ENCODE data around the gene MYO5B. TPM values are rescaled to one million over a fixed set of nuclear protein-coding genes. Genes with fewer than 3 reads are reported as not detected.

MYO5B gene
- total RNA-seq, 1 donor from 2014 or later: under 0.01 TPM

DNA sequence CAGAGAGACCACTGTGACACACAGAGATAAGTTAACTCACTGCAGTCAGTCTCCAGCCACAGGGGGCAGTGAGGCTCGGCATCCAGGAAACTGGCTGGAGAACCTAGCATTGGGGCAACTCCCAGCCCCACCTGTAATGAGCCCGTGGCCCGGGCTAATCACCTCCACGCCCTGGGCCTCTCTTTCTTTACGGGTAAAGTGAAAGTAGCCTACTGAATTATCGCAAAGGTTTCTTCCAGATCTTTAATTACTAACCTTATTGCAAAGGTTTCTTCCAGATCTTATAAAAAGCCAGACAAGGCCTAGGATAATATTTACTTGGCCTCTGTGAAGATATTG, 336.0 kb downstream of the MYO5B start:
- no peak for DNase-seq (ENCODE audit: low read depth in 2 of 2)

DNA sequence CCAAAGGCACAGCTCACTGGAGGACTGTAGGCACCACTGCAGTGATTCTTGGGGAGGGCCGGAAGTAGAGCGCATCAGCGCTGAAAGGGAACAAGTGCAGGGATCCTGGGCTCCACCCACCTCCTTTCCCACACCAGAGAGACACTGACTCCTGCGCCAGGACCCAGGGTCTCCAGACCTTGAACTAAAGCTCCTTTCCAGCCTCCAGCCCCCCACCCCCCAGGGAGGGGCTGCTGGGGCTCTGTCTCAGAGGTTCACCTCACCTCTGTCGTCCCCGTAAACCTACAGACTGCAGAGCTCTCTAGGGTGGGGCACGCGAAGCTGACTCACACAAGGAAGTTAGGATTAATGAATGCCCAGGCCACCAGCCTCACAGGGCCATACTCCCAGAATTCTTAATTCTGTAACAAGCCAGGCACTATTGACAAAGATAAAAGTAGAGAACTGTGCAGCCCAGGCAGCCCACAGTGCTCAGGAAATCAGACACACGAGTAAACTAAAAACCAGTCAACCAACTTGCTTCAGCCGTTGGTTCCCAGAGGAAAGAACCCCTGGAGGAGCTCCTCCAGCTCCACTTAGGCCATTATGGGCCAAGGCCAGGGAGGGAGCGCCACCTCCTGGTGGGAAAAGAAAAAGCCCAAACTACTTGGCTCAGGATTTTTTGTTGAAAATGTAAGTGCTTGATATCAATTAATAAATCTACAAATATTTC, 336.5 kb downstream of the MYO5B start:
- peak; percentile 79 to 82 for DNase-seq (ENCODE audit: low read depth in 2 of 2)

DNA sequence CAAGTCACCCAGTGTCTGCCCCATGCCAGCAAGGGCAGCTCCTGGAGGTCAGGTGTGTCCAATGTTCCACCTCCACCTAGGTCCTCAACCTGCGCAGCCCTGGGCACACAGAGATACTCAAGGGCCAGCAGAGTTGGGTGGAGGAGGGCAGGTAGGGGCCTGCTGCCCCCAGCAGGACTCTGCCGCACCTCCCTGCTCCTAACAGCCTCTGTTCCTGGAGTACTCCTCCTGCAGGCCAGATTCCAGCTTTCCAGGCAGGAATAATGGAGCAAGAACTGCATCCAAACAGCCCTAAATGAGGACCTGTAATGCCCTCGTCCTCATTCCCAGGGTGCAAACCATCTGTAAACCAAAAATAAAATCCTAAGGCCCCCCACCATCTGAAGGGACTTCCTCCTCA, 337.2 kb downstream of the MYO5B start:
- DNase-seq (ENCODE audit: low read depth in 2 of 2): no peak

DNA sequence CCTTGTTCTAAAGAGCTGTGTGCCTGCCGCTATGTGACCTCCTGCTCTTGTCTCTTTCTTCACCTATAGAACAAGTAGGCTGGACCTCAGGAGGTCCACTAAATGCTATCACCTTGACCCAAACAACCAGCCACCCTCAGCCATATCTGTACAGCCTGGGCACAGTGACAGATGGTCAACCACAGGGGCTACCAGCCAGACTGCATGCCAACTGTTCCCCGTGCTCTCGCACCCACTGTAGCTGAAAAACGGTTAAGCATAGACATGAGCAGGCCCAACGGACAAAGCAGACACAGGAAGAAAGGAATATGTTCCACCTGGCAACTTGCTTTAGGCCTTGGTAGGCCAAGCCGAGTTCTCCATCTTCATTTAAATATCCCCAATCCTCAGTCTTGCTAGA, 338.5 kb downstream of the MYO5B start:
- DNase-seq (ENCODE audit: low read depth in 2 of 2): no peak

DNA sequence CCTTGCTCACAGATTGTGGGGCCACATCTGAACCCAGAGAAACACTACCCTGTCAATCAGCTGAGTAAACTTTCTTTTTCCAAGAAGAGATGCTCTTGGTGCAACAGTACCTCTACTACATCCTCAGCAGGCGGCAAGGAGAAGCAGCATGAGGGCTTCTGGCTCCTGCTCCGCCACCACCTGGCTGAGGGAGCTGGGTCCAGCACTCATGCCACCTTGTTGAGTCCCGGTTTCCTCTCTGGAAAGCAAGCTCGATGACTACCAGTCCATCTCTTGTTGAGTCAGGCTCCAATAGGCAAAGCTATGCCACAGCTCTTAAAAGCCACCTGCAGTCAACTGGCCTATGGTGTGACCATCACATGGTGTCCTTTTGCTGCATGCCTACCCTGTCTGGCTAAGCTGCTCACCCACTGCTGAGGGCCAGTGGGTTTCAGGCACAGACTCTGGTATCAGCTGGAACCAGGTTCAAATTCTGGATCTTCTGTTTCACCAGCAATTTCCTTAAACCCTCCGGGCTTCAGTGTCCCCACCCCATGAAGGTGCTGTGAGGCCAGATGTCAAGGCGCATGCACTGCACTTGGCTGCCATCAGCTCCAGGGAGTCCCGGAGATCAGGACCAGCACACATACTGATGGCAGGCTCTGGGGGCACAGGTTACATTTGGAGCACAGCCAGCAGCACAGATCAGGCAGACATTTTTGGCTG, 339.1 kb downstream of the MYO5B start:
- DNase-seq (ENCODE audit: low read depth in 2 of 2): no peak

DNA sequence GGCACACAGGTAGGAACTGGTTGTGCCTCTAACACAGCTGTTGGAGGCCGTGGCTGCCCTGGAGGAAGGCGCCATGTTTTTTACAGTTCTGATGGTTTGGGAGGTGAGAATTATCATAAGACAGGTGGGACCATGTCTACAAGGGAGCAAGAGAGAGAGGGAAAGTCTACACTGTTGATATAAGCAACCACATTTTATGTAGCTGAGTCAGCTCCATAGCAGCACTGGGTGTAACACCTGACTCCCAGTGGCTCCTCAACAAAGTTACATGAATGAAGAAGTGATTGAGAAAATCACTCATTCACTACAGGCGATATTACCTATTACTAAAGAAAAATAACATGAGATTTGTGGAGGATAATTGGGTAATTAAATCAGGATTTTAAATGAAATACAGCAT, 340.3 kb downstream of the MYO5B start:
- DNase-seq (ENCODE audit: low read depth in 2 of 2): no peak

DNA sequence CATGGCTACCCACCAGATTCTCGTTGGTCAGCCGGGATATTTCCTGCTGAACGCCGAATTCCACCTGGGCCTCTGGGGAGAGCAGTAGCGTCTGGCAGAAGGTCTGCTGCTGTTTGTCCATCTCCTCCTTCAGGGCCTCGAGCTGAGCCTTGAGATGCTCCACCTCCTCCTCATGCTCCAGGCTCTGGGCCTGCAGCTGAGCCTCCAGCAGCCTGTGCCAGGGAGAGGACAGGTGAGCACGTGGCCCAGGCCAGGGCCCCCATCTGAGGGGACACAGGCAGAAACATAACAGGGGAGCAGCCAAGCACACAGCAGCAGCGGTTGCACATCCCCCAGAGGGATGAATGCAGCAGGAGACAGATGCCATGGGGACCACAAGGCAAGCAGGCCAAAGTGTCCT, 341.5 kb downstream of the MYO5B start:
- DNase-seq (ENCODE audit: low read depth in 2 of 2): no peak

DNA sequence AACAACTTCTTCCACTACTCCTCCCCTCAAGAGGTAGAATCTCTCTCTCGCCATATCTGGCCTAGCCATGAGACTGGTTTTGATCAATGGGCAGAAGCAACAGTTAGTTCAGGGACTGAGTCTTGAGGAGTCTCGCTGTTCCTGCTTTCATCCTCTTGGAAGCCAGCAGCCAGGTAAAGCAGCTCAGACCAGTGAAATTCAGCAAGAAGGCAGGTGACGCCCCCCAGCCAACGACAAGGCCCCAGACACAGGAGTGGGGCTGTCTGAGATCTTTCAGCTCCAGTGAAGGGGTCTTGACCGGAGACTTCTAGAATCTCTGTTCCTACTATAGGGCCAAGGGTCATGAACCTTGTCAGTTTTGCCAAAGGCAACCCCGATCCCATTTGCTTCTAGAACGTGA, 341.9 kb downstream of the MYO5B start:
- DNase-seq (ENCODE audit: low read depth in 2 of 2): no peak

DNA sequence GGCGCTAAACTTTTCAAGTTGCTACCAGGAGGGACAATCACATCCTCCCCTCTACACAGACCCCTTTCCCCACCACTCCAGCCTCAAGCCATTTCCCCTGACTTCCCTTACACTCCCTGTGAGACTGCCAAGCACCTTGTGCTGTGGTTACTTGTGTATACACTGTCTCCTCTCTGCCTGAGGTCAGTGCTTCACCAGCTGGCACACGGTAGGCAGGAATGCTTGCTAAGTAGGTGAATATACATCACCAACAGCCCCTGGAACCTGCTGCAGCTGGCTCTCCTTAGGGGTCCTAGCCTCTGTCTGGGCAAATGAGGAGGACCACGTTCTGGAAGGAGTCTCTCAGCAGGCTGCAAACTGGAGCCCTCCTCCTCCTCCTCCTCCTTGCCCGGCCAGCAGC, 343.3 kb downstream of the MYO5B start:
- no peak for DNase-seq (ENCODE audit: low read depth in 2 of 2)

DNA sequence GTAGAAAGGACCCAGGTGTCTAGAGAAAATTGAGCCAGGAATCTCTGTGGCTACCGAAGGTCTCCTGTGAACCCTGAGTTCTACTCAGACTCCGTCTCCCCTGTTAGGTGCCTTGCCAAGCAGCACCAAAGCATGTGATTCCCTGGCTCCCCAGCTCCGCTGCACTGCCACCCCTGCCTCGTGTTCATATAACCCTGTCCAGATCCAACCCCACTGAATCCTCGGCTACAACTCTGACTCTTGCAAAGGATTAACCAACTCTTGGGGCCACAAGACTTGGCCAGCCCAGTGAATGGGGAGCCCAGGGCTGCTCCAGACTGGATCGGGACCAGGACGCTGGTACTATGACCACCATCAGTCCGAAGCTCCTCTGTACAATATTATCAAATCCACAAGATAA, 344.3 kb downstream of the MYO5B start:
- DNase-seq (ENCODE audit: low read depth in 2 of 2): no peak

DNA sequence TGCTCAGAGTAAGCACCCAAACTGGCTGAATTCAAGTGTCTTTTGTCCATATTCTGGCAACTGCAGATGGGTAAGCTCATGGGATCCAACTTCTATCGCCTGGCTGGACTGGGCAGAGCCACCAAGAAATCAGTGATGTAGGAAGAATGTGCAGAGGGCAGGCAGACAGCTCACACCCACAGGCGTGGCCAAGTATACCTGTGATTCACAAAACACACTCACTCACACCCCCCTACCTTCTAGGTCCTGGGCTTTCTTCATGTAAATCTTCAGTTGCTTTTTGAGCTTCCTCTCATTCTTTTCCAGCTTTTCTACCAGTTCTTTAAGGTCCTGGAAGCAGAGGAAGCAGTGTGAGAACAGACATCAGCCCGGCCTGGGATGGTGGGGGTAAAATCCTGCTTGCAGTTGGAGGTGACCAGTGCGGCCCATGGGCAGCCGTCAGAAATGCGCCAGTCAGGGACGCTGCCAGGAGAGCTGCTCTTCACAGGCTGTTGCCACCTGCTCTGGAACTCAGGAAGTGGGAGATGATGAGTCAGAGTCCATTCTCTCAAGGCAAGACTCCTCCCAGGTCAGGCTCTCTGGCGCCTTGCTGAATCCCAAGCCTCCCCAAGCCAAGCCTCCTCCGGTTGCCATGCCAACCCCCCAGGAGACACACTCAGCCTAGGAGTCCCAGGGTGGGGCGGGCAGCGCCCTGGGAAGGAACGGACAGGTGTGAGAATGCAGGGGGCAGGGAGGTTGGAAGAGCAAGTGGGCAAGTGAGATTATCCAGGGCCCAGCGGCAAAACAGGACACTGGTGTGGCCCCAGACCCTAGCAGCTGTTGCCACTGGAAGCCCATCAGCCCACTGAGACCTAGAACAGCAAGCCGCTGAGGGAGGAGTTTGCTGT, 345.4 kb downstream of the MYO5B start:
- DNase-seq (ENCODE audit: low read depth in 2 of 2): peak; percentile 20 to 95

DNA sequence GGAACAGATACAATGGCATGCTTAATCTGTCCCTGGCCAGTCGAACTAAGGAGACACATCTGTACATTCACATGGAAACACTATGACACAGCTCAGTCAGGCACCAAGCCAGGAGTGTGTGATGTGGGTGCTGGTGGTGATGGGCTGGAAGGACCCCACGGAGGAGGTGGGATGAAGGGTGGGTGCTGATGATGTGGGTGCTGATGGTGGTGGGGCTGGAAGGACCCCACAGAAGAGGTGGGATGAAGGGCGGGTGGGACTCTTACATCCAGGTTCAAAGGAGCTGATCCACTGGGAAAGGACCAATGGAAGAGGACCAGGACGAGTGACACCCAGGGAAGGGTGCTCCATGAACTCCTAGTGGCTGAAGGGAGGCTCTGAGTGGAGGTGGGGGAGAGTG, 346.8 kb downstream of the MYO5B start:
- no peak for DNase-seq (ENCODE audit: low read depth in 2 of 2)

DNA sequence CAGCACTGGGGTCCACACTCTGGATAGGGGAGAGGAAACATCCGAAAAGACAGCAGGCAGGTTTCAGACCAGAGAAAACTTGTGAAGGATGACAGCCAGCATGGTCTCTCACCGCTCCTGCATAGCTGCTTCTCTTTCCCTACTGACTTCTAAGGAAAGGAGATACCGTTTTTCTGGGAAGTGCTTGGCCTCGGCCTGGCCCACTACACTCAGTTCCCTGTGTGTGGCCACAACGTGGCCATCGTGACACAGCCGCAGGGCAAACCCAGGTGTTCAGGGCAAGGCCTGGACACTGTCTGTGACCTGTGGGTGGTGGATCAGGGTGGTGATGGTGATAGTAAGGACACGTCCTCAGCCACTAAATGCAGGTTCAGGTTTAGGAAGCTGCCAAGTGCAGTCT, 347.4 kb downstream of the MYO5B start:
- no peak for DNase-seq (ENCODE audit: low read depth in 2 of 2)

DNA sequence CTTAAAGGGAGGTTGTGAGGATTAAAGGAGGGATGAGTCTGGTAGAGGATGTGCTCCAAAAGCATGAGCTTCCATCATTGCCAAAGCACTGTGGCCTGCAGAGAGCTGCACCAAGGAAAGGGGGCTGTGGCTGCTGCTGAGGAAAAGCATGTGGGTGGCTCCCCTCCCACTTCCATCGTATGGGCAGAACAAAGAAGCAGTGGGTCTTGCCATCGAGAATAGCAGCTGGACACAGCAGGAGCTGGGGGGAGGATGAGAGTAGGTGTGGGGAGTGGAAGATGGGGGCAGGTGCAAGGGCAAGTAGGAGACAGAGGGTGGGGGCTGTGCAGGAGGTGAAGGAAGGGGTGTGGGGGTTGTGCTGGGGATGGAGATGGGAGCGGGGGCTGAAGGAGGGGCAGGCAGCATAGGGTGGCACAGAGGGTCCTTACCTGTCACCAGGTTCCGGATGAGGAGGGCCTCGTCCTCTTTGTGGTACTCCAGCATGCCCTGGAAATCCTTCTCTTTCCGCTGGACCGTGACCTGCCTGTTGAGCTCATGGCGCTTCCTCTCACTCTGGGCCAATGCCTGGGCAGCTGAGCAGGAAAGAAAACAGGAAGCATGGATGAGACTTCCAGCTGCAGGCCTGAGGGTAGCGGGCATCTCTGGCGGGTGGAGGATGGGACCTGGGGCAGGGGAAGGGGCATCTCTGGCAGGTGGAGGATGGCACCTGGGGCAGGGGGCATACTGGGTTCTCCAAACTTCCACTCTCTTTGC, 348.1 kb downstream of the MYO5B start:
- peak in 1 of 2 donors; percentile 36 for DNase-seq (ENCODE audit: low read depth in 2 of 2)

DNA sequence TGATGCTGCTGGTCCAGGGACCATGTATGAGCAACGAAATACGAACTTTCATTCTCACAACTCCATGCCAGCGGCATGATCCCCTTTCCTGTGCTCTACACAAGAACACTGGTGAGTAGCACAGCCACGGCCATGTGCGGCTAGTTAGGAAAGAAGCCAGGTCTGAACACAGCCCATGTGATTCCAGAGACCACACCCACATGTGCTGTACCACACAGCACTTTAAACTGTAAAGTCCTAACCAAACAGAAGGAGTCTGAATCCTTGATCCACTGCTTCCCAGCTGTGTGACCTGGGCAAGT, 348.6 kb downstream of the MYO5B start:
- DNase-seq (ENCODE audit: low read depth in 2 of 2): no peak

DNA sequence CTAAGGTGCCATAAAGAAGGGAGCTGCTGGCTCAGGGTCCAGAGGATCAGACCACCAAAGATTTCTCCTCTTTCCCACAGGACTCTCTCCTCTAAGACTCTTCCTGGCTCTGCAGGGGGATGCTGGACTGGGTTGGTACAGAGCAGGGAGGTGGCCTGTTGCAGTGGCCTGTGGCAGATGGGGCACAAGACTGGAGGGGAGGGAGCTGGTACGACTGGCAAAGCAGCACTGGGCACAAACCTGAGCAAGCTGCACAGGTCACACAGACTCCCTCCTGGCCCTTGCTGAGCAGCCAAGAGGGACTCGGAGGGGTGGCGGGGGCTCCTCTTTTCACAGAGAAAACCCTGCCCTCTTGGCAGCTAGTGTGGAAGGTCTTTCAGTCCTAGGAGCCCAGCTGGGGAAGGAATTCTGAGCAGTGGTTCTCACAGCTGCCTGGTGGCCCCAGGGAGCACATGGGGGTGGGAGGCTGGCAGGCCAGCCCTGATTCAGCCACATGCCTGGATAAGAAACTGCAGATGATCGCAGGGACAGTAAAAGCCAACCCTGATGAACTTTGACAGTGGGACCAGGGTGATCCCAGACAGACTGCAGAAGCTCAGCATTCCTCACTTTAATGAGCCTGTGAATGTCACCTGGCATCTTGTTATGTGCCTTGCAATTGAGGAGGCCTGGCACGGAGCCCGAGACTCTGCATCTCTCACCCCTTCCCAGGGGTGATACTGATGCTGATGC, 349.2 kb downstream of the MYO5B start:
- no peak for DNase-seq (ENCODE audit: low read depth in 2 of 2)

DNA sequence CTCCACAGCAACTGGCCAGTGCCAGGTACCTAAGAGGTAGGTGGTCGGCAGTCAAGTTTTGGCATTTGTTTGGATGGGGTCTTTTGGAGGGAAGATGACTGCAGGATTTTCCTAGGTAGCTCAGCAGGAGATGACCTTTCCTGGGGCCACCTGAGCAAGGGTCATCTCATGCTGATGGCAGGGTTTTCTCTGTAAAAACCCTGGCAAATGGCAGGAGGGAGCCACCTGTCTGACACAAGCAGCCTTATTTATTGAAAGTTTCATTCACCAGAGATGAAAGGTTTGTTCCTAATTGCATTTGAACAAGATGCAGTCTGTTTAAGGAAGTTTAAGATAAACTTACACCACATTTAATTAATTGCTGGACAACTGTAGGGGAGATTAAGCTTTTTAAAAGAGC, 350.0 kb downstream of the MYO5B start:
- no peak for DNase-seq (ENCODE audit: low read depth in 2 of 2)

DNA sequence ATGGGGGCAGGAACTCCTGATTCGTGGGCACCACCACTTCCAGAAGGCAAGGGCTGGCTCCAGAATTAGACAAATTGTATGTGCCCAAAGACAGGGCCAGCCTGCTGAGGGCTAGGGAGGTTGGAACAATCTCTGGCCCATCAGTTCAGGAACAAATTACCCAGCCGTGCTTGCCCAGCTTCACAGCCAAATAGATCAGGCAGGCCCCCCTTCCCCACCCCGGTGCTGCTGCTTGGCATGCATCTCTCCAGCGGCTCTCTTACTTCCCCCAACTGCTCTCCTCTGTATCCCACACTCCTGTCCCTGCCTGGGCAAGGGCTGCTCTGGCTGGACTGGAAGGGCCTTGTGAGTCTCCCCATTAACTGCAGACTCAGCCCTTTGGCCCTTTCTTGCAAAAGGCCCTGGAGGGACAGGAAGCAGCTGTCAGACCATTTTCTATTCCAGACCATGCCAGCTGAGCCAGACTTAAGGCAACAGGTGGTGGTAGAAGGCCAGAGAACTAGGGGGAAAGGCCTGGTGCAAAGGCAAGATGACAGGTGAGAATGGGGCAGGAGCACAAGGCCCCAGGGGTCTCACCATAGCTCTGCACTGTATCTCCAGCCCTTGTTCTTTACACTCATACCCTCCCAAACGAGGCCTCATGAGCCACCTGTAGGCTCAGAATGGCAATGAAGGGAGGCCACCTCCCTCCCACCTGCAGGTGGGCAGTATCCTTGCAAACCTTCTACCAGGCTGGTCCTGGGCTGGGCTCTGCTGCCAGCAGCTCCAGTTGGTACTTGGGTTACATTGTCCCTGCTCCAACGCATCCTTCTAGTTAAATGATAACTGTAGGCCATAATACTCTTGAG, 350.9 kb downstream of the MYO5B start:
- peak in 1 of 2 donors; percentile 13 for DNase-seq (ENCODE audit: low read depth in 2 of 2)

DNA sequence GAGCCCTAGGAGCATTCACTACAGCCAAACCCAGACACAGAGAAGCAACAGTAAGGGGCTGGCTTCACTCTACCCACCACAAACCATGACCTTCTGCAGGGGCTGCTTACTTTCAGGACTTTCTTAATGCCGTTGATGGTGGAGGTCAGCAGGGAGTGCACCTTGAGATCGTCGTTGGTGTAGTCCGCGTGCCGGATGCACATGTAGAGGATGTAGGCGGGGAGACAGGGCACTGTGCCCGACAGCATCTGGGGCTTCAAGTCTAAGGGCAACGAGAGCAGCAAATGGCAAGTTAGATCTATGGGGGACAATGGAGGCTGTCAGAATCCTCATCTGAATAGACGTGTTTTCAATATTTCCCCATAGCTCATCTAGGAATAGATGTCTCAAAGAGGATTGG, 351.8 kb downstream of the MYO5B start:
- no peak for DNase-seq (ENCODE audit: low read depth in 2 of 2)

DNA sequence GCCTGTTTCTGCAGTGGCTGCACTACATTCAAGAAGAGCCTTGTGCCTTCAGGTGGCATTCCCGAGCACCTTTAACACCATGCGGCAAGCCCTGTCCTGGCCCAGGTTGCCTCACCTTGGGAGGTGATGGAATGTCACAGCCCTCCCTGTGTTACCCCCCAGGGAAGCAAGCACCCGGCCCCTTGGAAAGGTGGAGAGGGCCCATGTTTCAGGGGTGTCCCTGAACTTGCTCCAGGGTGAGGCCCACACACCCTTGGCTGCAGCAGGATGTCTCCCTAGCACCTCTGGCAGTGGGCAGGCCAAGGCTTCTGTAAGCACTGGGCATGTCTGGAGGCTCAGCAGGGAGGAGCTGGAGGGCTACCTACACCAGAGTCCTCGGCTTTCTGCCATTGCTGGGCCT, 352.3 kb downstream of the MYO5B start:
- no peak for DNase-seq (ENCODE audit: low read depth in 2 of 2)
